HEK293T (cell line): Measurements from ENCODE around the gene DLG4.

Source experiments
- CTCF ChIA-PET: fragments of 350-600 bp; formaldehyde crosslinking; extraction: SDS; loops from one replicate; lab custom pipeline; 2021; ENCODE audit warnings: antibody characterized with exemption, inconsistent platforms; lab: Yijun Ruan, JAX
- POLR2A ChIA-PET: fragments of 350-600 bp; formaldehyde crosslinking; extraction: SDS; loops from one replicate; lab custom pipeline; 2020; ENCODE audit warnings: antibody characterized with exemption, inconsistent platforms; lab: Yijun Ruan, JAX
- DNase-seq: peaks from one replicate; pipeline ENCODE4 v3.0.0; 2012; ENCODE audit warnings: mixed read lengths; ENCODE audit errors: extremely low spot score
- ARNT ChIP-seq: fragments of 450-650 bp; IDR thresholded peaks from 2 replicates; pipeline ENCODE4 v1.6.1; 2017; ENCODE audit warnings: mild to moderate bottlenecking
- BHLHE40 ChIP-seq: fragments of 450-650 bp; IDR thresholded peaks from 2 replicates; pipeline ENCODE4 v1.6.1; 2016; ENCODE audit warnings: mild to moderate bottlenecking, moderate library complexity, borderline replicate concordance
- CTBP1 ChIP-seq: fragments of 450-650 bp; IDR thresholded peaks from 2 replicates; pipeline ENCODE4 v1.6.1; 2016; ENCODE audit warnings: borderline replicate concordance
- ELF4 ChIP-seq: fragments of 450-650 bp; IDR thresholded peaks from 2 replicates; pipeline ENCODE4 v1.6.1; 2017; ENCODE audit warnings: antibody characterized with exemption
- FOXA1 ChIP-seq: fragments of 450-650 bp; IDR thresholded peaks from 2 replicates; pipeline ENCODE4 v1.6.1; 2016; ENCODE audit warnings: mild to moderate bottlenecking
- FOXK2 ChIP-seq: fragments of 450-650 bp; IDR thresholded peaks from 2 replicates; pipeline ENCODE4 v1.6.1; 2016; ENCODE audit warnings: mild to moderate bottlenecking
- FOXM1 ChIP-seq: fragments of 450-650 bp; IDR thresholded peaks from 2 replicates; pipeline ENCODE4 v1.6.1; 2017; ENCODE audit warnings: mild to moderate bottlenecking, borderline replicate concordance
- HDGF ChIP-seq: fragments of 450-650 bp; IDR thresholded peaks from 2 replicates; pipeline ENCODE4 v1.6.1; 2017; ENCODE audit warnings: antibody characterized with exemption, borderline replicate concordance
- L3MBTL2 ChIP-seq: fragments of 450-650 bp; conservative IDR thresholded peaks from 2 replicates; pipeline ENCODE4 v1.6.1; 2016; ENCODE audit warnings: mild to moderate bottlenecking
- LEF1 ChIP-seq: fragments of 450-650 bp; IDR thresholded peaks from 2 replicates; pipeline ENCODE4 v1.6.1; 2017; ENCODE audit warnings: mild to moderate bottlenecking, borderline replicate concordance
- NFRKB ChIP-seq: fragments of 450-650 bp; IDR thresholded peaks from 2 replicates; pipeline ENCODE4 v1.6.1; 2016; ENCODE audit warnings: mild to moderate bottlenecking, moderate library complexity
- PKNOX1 ChIP-seq: fragments of 450-650 bp; IDR thresholded peaks from 2 replicates; pipeline ENCODE4 v1.6.1; 2016
- SP1 ChIP-seq: fragments of 450-650 bp; IDR thresholded peaks from 2 replicates; pipeline ENCODE4 v1.6.1; 2017
- SUZ12 ChIP-seq: fragments of 450-650 bp; IDR thresholded peaks from 2 replicates; pipeline ENCODE4 v1.6.1; 2016; ENCODE audit warnings: mild to moderate bottlenecking
- TARDBP ChIP-seq: fragments of 450-650 bp; IDR thresholded peaks from 2 replicates; pipeline ENCODE4 v1.6.1; 2016
- ZNF384 ChIP-seq: fragments of 450-650 bp; IDR thresholded peaks from 2 replicates; pipeline ENCODE4 v1.6.1; 2016

Gene DLG4

DNA sequence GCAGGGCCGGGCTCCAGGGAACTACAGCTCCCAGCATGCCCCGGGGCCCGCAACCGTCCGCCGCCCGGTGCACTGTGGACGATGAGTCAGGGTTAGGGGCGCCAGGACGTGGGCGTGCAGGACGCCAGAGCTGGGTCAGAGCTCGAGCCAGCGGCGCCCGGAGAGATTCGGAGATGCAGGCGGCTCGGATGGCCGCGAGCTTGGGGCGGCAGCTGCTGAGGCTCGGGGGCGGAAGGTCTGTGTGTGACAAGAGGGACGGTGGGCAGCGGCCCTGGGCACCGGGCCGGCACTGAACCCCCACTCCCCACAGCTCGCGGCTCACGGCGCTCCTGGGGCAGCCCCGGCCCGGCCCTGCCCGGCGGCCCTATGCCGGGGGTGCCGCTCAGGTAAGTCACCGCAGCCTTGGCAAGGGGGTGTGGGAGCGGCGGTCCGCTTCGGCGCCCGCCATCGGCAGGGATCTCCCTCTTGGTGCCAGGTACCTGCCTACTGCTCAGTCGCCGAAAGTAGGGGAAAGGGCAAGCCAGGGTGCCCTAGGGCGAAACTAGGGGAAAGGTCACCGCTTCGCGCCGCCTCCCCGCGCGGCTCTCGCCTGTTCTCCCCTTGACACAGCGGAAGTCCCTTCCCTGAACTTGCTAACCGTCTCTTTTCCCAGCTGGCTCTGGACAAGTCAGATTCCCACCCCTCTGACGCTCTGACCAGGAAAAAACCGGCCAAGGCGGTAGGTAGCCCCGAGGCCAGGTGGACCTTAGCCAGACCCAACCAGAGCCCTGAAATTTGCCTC lies at the start of gene DLG4, which contains the start of gene ACADVL:
Gene DLG4, minus strand, starts transcription at position 25 of the 781 bp plus-strand sequence.
Gene ACADVL, plus strand, starts transcription at position 127 of the 781 bp plus-strand sequence. Its CDS starts 47 bp downstream, at position 174.
- ChIA-PET POLR2A (interaction anchor here (0.6 to 9.3 kb wide), 27 partner anchors 9 to 185 kb away, joined by 3 to 166 read pairs (median 4); partner anchors contain the start of genes DVL2, GABARAP, NEURL4 and PHF23), CTCF (interaction anchor here (0.6 to 1.4 kb wide), 2 partner anchors 17 to 29 kb away, joined by 3 to 4 read pairs; no protein-coding TSS in a partner anchor)
- peak; percentile 71 for DNase-seq
- TF ChIP-seq NFRKB (no peak), SP1 (no peak), ELF4 (no peak)

- no peak for DNase-seq
- CTCF ChIA-PET, result no interaction called here
- no peak for TF ChIP-seq NFRKB
- no peak for TF ChIP-seq SUZ12
- TF ChIP-seq ZNF384, result no peak
- TF ChIP-seq L3MBTL2, result no peak
- TF ChIP-seq BHLHE40, result no peak
- POLR2A ChIA-PET, result interaction anchor here (1.0 kb wide), 1 partner anchor 137 kb away, joined by 3 read pairs; the partner anchor contains the start of gene TMEM256
Measured at GRCh38 chr17:7266784-7267183, 47.1 kb upstream of the DLG4 start.

GRCh38 chr17:7263801-7264078 lies 44.1 kb upstream of the DLG4 start:
- ChIA-PET POLR2A (interaction anchor here (0.7 to 1.3 kb wide), 2 partner anchors 24 to 42 kb away, joined by 3 to 4 read pairs; partner anchors contain the start of gene PHF23), CTCF (interaction anchor here (0.6 to 1.2 kb wide), 3 partner anchors 16 to 341 kb away, joined by 3 to 6 read pairs (median 3); no protein-coding TSS in a partner anchor)
- TF ChIP-seq FOXA1 (no peak), PKNOX1 (no peak), L3MBTL2 (no peak), BHLHE40 (no peak), SP1 (no peak), HDGF (no peak), FOXM1 (no peak), ELF4 (no peak), CTBP1 (no peak), TARDBP (no peak), FOXK2 (no peak), ZNF384 (no peak), ARNT (no peak), NFRKB (no peak), SUZ12 (no peak)
- DNase-seq, result no peak

GRCh38 chr17:7262935-7263800 lies 43.5 kb upstream of the DLG4 start:
- TF ChIP-seq TARDBP, result no peak
- no peak for TF ChIP-seq ARNT
- TF ChIP-seq CTBP1, result no peak
- no peak for DNase-seq
- ChIA-PET CTCF (no interaction called here), POLR2A (interaction anchor here (0.7 kb wide), 1 partner anchor 41 kb away, joined by 3 read pairs; no protein-coding TSS in a partner anchor)

DNA sequence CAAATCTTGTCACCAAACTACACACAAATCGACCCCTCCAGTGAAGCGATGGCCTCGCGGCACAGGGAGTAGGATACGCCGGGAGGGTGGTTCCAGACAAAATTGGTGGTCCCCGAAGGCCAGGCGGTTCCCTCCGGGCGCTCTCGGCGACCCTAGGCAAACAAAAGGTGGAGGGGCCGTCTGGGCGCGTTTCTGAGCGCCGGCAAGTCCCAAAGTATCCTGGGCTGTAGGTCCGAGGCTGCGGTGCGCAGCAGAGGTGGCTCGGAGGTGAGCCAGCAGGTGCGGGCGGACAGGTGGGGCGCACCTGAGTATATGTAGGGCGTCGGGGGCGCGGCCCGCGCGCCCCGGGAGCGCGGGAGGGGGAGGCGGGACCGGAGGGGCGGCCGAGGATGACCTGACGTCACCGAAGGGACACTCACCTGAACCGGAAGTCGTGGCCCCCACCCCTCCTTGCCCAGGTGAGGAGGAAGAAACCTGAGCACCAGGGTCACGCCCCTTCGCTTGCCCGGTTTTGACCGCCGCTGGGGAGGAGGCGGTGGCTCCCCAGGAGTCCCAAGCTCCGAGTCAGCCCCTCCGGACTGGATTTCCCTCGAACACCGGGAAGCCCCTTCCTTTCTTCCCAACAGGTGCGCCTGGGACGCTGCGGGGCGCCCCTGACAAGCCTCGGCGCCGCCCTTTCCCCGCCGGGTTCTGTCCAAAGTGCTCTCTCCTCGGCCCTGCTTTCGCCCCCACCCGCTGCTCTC lies 42.7 kb upstream of the DLG4 start, which contains the start of gene CLDN7:
Gene CLDN7, minus strand, starts transcription at position 287 of the 743 bp plus-strand sequence. CDS start 435 bp downstream, outside the sequence.
- POLR2A ChIA-PET, result interaction anchor here (1.2 kb wide), 1 partner anchor 41 kb away, joined by 3 read pairs; no protein-coding TSS in a partner anchor
- CTCF ChIA-PET, result no interaction called here
- TF ChIP-seq PKNOX1 (no peak), TARDBP (no peak), L3MBTL2 (no peak), ELF4 (no peak), ARNT (no peak), BHLHE40 (no peak), FOXM1 (no peak), LEF1 (no peak)
- DNase-seq, result no peak

- POLR2A ChIA-PET, result interaction anchor here (1.2 kb wide), 1 partner anchor 40 kb away, joined by 3 read pairs; no protein-coding TSS in a partner anchor
- no peak for DNase-seq
- CTCF ChIA-PET, result no interaction called here
- TF ChIP-seq LEF1 (no peak), ZNF384 (no peak), ELF4 (no peak), HDGF (no peak), FOXM1 (no peak), FOXA1 (no peak), NFRKB (no peak), L3MBTL2 (no peak)
Measured at GRCh38 chr17:7261379-7262191, 41.9 kb upstream of the DLG4 start.
